PC-9 (cell line): ENCODE measurements around the gene PEPD. TPM values are rescaled to one million over a fixed set of nuclear protein-coding genes. Genes with fewer than 3 reads are reported as not detected.

ENCODE experiments used
- BruUV-seq: library from RNA; stranded (reverse); fragments of 400-500 nt; replicated peaks from 2 replicates; lab custom pipeline; 2021; lab: Mats Ljungman, UMichigan
- CTCF ChIA-PET: fragments of 300-600 bp; sonication (Branson Sonifier 250); formaldehyde crosslinking; loops from one replicate; lab custom pipeline; 2022; ENCODE audit warnings: antibody characterized with exemption; lab: Charles Lee
- POLR2A ChIA-PET: fragments of 300-600 bp; sonication (Branson Sonifier 250); formaldehyde crosslinking; loops from one replicate; lab custom pipeline; 2022; ENCODE audit warnings: antibody characterized with exemption; ENCODE audit not compliant: unreplicated experiment; lab: Charles Lee
- DNase-seq, 2 experiments: peaks; one replicate each; pipeline versions ENCODE4 v3.0.0 to v3.0.0-alpha.2; 2015 to 2022; ENCODE audit warnings: mixed read lengths in 1 of 2
- H2AFZ ChIP-seq: fragments of 200-600 bp; sonication (generic); 2 replicates; pipeline ENCODE4 v1.8.1; 2017; ENCODE audit warnings: antibody characterized with exemption
- H3F3A ChIP-seq: fragments of 200-600 bp; sonication (generic); 2 replicates; pipeline ENCODE4 v1.8.1; 2017; ENCODE audit warnings: antibody characterized with exemption, mild to moderate bottlenecking, low read depth; ENCODE audit not compliant: insufficient read depth
- H3K27ac ChIP-seq: fragments of 200-600 bp; sonication (generic); 2 replicates; pipeline ENCODE4 v1.6.1; 2016; ENCODE audit warnings: mixed run types
- H3K27me3 ChIP-seq: fragments of 200-600 bp; sonication (generic); 2 replicates; pipeline ENCODE4 v1.6.1; 2016; ENCODE audit warnings: low read depth, mixed run types; ENCODE audit not compliant: insufficient read depth
- H3K36me3 ChIP-seq: fragments of 200-600 bp; sonication (generic); 2 replicates; pipeline ENCODE4 v1.6.1; 2016; ENCODE audit warnings: low read depth, mixed run types
- H3K4me1 ChIP-seq: fragments of 200-600 bp; sonication (generic); replicated peaks from 2 replicates; pipeline ENCODE4 v1.6.1; 2016; ENCODE audit warnings: mixed run types; ENCODE audit not compliant: insufficient read depth
- H3K4me2 ChIP-seq: fragments of 200-600 bp; sonication (generic); 2 replicates; pipeline ENCODE4 v1.6.1; 2017; ENCODE audit warnings: mixed run types
- H3K4me3 ChIP-seq: fragments of 200-600 bp; sonication (generic); 2 replicates; pipeline ENCODE4 v1.6.1; 2016; ENCODE audit warnings: mixed run types
- H3K79me2 ChIP-seq: fragments of 200-600 bp; sonication (generic); 2 replicates; pipeline ENCODE4 v1.6.1; 2017; ENCODE audit warnings: low read depth, mixed run types
- H3K9me2 ChIP-seq: fragments of 200-600 bp; sonication (generic); 2 replicates; pipeline ENCODE4 v1.8.1; 2017; ENCODE audit warnings: mild to moderate bottlenecking; ENCODE audit not compliant: insufficient read depth
- H3K9me3 ChIP-seq: fragments of 200-600 bp; sonication (generic); 2 replicates; pipeline ENCODE4 v1.8.1; 2016; ENCODE audit warnings: low read depth; ENCODE audit not compliant: insufficient read depth
- H4K20me1 ChIP-seq: fragments of 200-600 bp; sonication (generic); 2 replicates; pipeline ENCODE4 v1.8.1; 2017; ENCODE audit not compliant: insufficient read depth
- CTCF ChIP-seq: fragments of 200-600 bp; sonication (generic); conservative IDR thresholded peaks from 2 replicates; pipeline ENCODE4 v1.6.1; 2017; ENCODE audit warnings: mixed run types, antibody characterized with exemption, mild to moderate bottlenecking, moderate library complexity
- EZH2 ChIP-seq: fragments of 200-600 bp; sonication (generic); IDR thresholded peaks from 2 replicates; pipeline ENCODE4 v1.8.0; 2017; ENCODE audit warnings: antibody characterized with exemption, low read depth
- intact Hi-C: fragments of 100-400 bp; cut with micrococcal nuclease; formaldehyde crosslinking; loops from one replicate; pipeline ENCODE4 v1.10.0; 2022; ENCODE audit not compliant: unreplicated experiment
- total RNA-seq: library from RNA; stranded (reverse); gene quantifications from 2 replicates; pipeline ENCODE4 v1.2.3, GENCODE V29; 2021

Gene PEPD
- total RNA-seq, 1 experiment from 2014 or later = 71.0 TPM

- H3K9me3 ChIP-seq = no peaks in the 10 kb centered on the region
- H2AFZ ChIP-seq = no peak overlapping the region
- TF ChIP-seq CTCF (no peak), EZH2 (no peak)
- BruUV-seq = no TSS peak
- DNase-seq = no peak
- H3K4me1 ChIP-seq = no peaks in the 10 kb centered on the region
- H3K36me3 ChIP-seq = no peaks in the 10 kb centered on the region; the same call in 1 of the 2 replicates
- no peaks in the 10 kb centered on the region for H3F3A ChIP-seq
- intact Hi-C loops = no loop called here
- H3K27ac ChIP-seq = no peak overlapping the region
- no peaks in the 10 kb centered on the region for H3K79me2 ChIP-seq
- POLR2A ChIA-PET = no interaction called here
- H3K4me2 ChIP-seq = no peak overlapping the region
- H3K27me3 ChIP-seq = no peaks in the 10 kb centered on the region
- H3K4me3 ChIP-seq = no peak overlapping the region
- H4K20me1 ChIP-seq = 0 out of 2 replicates have a peak, but pooled peaks cover 3% of the 10 kb centered on the region
- CTCF ChIA-PET = no interaction called here
- no peaks in the 10 kb centered on the region for H3K9me2 ChIP-seq
Measured at GRCh38 chr19:33465371-33465770, 56.2 kb downstream of the PEPD start.

DNA sequence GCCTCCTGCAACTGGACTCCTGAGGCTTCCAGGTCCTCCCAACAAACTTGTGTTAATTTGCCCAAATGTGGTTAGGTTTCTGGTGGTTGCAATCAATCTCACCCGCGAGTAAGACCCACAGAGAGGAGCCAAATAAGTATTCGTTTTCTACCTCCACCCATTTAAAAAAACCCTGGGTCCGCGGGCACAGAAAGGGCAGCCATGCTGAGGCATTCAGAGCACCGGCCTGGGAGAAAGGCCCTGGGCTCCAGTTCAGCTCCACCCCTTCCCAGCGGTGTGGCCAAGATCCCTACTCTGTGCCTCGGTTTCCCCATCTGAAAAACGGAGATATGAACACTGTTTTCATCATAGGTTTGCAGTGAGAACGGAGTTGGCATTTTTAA is 56.9 kb downstream of the PEPD start:
- Histone ChIP-seq H3K36me3 (no peaks in the 10 kb centered on the region; the same call in 1 of the 2 replicates), H4K20me1 (0 out of 2 replicates have a peak, but pooled peaks cover 3% of the 10 kb centered on the region), H3F3A (no peaks in the 10 kb centered on the region), H3K27me3 (no peaks in the 10 kb centered on the region), H3K27ac (no peak overlapping the region), H3K79me2 (no peaks in the 10 kb centered on the region), H3K9me2 (no peaks in the 10 kb centered on the region), H3K4me2 (no peak overlapping the region), H3K9me3 (no peaks in the 10 kb centered on the region), H3K4me1 (no peaks in the 10 kb centered on the region), H2AFZ (no peak overlapping the region), H3K4me3 (no peak overlapping the region)
- TF ChIP-seq CTCF (no peak), EZH2 (no peak)
- BruUV-seq = no TSS peak
- intact Hi-C loops = no loop called here
- ChIA-PET POLR2A (no interaction called here), CTCF (interaction anchor here (0.6 kb wide), 1 partner anchor 665 kb away, joined by 10 read pairs; no protein-coding TSS in a partner anchor)
- DNase-seq = no peak

DNA sequence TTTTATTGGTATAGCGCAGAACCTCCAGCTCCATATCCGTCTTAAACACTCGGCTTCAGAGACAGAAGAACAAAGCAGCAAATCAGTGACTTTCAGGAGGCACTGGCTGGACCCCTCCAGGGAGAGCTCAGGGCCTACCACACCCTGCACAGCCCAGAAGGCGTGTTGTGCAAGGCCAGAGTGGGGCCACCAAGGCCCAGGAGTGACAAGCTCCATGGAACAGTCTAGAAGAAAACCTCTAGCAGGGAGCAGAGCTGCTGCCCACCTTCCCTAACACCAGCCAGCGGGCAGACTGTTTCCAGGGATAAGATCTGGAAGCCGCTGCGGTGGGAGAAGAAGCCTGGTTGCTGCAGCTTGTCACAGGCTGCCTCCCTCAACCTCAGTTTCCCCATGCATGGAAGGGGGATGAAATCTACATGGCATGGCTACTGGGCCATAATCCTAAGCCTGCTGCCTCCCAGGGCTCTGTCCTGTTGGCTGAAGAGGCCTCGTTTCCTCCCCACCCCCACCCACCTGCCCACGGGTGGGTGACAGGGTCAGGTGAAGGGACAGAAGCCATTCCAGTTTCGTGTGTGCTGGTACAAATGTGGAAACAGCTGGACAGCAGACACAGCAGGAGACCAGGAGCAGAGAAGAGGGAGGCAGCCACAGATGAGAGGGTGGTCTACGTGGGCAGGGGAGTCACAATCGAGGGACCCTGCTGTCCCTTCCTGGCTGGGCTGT is 57.4 kb downstream of the PEPD start:
- Histone ChIP-seq H3K4me1 (no peaks in the 10 kb centered on the region), H3K36me3 (no peaks in the 10 kb centered on the region; the same call in 1 of the 2 replicates), H3K9me2 (no peaks in the 10 kb centered on the region), H3K27me3 (no peaks in the 10 kb centered on the region), H3K79me2 (no peaks in the 10 kb centered on the region), H3K27ac (no peak overlapping the region), H3K4me3 (no peak overlapping the region), H3K9me3 (no peaks in the 10 kb centered on the region), H3K4me2 (no peak overlapping the region), H3F3A (peaks cover 1% of the 10 kb centered on the region; the same call in 1 of the 2 replicates), H4K20me1 (0 out of 2 replicates have a peak, but pooled peaks cover 3% of the 10 kb centered on the region), H2AFZ (no peak overlapping the region)
- TF ChIP-seq CTCF (no peak), EZH2 (no peak)
- no TSS peak for BruUV-seq
- no peak for DNase-seq
- ChIA-PET POLR2A (no interaction called here), CTCF (interaction anchor here (0.6 kb wide), 1 partner anchor 665 kb away, joined by 10 read pairs; no protein-coding TSS in a partner anchor)
- intact Hi-C loops = no loop called here
